A172 (cell line): ENCODE results near the gene PHRF1. TPM values are rescaled to one million over a fixed set of nuclear protein-coding genes. Genes with fewer than 3 reads are reported as not detected.
"Not testable (repeated sequence)": the region's sequence is repeated elsewhere in the genome, so short reads cannot be mapped to it uniquely, and the experiment has no call there.

Experiments used
- DNase-seq: peaks from one replicate; pipeline ENCODE4 v3.0.0-alpha.2; 2015; ENCODE audit warnings: low spot score
- total RNA-seq: library from RNA; depleted of rRNA; stranded (reverse); fragments of >200 nt; shearing (Covaris generic); gene quantifications from 2 replicates; pipeline ENCODE4 v1.2.3, GENCODE V29; 2014

PHRF1 gene
- total RNA-seq, 1 experiment from 2014 or later: 12.8 TPM

DNA sequence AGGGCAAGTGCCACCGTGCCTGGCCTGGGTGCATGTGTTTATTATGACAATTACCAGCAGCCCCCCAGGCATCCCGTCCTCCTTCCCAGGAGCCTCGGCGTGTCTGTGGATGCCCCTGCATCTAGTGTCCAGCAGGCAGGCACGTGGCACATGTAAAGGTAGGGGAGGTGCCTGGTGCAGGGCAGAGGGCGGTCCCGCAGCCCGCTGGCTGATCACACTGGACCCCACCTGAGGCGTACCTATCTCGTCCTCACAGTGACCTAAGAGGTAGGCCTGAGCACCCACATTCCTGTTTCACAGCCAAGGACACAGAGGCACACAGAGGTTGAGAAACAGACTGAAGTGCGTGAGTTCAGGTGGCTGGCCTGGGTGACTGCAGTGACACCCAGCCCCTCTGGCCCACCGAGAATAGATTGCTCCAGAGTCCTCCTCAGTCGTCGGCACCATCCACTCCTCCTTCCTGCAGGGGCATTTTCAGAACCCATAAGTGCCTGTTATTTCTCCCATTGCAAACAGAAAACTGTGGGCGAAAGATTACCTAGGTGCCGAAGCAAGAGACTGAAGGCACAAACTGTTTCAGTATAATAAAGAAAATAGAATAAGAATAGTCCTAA, 3.0 kb upstream of the PHRF1 start:
- DNase-seq: no peak

DNA sequence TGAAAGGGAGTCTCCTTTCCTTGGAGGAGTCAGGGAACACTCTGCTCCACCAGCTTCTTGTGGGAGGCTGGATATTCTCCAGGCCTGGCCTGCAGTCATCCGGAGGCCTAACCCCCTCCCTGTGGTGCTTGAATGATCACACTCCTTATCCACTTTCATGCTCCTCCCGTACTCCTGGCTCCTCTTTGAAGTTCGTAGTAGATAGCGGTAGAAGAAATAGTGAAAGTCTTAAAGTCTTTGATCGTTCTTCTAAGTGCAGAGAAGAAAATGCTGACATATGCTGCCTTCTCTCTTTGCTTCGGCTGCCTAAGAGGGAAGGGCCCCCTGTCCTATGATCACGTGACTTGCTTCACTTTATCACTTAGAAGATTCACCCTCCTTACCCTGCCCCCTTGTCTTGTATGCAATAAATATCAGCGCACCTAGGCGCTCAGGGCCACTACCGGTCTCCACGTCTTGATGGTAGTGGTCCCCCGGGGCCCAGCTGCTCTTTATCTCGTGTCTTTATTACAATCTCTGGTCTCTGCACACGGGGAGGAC, 2.2 kb upstream of the PHRF1 start:
- DNase-seq: not testable (repeated sequence)

DNA sequence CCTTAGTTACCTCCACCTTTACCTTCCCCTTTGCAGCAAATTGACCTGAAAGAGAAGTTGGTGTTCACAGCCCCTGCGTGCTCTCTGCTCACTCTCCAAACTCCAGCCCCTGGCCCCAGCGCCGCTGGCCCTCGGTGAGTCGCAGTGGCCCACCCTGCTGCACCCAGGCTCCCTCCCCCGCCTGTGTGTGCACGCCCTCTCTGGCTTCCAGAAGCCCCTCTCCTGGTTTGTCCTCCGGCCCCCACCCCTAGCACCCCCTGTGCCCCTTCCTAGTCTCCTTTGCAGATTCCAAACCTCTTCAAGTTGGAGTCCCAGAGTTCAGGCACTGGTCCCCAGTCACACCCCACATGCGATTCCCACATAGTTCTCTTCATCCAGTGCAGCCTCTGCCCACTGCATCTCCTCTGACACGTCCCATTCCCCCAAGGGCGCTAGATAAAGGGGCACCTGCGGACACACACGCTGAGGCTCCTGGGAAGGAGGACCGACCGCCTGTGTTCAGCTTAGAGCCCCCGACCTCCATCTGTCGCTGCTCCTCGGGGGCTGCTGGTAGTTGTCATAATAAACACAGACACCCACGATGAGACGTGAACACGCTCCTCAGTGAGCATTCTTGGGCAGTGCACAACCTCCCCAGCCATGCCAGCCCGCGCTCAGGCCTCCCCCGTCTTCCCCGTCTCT, 1.5 kb upstream of the PHRF1 start:
- DNase-seq: no peak

DNA sequence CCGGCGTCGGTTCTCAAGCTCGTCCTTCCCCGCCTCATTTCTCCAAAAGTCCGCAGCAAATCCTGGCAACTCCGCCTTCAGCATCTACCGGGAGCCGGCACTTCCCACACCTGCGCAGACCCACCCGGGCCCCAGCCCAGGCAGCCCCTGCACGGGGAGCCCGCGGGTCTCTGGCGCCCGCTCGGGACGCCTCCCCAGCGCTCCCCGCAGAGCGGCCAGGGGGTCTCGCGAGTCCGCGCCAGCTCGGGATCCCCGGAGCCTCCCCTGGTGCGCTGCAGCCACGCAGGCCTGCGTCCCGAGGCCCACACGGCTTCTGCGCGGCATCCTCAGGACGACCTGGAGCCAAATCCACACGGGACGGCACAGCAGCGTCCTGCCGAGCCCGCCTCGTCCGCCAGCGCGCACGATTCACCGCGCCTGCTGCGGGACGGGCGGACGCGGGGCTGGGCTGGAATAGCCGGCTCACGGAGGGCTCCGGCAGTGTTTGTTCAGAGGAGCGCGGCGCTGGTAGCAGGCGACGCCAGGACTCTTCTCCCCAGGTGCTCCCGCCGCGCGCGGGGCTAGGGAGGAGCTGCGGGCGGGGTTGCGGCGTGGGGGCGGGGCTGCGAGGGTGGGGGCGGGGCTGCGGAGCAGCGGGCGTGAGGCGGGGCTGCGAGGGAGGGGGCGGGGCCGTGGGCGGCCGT, 816 bp upstream of the PHRF1 start:
- no peak for DNase-seq

DNA sequence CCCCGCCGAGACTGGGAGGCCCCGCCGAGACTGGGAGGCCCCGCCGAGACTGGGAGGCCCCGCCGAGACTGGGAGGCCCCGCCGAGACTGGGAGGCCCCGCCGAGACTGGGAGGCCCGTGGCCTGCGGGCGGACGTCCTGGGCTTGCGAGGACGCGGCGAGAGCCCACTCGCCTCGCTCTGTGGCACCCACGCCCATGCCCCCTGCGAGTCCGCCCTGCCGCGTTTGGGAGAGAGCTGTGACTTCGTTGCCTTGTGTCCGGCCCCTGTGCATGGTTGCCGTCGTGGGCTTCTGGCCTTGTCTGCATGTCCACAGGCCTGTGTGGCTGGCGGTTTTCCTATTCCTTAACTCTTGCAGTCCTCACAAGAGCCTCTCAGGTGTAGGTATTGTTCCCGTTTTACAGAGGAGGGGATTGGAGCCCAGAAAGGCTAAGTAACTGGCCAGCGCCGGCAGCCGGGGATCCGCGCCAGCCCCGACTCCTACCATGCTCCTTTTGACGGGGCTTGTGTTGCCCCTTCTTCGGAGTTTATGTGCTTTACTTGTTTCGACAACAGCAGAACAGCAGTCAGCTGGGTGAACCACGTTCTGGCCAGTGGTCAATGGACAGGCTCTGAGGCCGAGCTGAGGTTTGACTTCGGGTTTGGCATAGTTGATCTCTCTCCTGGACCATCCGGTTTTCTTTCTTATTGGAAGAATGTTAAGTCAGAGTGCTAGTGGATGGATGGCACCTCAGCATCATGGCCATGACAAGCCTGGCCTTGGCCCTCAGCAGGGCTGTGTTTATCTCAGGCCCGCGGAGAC, 741 bp downstream of the PHRF1 start:
- no peak for DNase-seq

DNA sequence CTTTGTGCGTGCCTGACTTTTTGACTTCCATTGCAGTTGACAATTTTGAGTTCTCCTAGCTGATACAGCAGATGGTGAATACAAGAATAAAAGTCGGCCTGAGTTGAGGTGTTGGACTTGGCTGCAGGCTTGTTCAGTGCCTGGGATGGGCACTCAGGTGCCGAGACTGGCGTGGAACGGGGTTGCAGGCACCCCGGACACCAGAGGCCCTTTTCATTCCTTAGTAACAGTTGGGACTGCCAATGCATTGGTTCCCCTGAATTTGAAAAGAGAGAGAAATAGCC, 1.3 kb downstream of the PHRF1 start:
- no peak for DNase-seq

DNA sequence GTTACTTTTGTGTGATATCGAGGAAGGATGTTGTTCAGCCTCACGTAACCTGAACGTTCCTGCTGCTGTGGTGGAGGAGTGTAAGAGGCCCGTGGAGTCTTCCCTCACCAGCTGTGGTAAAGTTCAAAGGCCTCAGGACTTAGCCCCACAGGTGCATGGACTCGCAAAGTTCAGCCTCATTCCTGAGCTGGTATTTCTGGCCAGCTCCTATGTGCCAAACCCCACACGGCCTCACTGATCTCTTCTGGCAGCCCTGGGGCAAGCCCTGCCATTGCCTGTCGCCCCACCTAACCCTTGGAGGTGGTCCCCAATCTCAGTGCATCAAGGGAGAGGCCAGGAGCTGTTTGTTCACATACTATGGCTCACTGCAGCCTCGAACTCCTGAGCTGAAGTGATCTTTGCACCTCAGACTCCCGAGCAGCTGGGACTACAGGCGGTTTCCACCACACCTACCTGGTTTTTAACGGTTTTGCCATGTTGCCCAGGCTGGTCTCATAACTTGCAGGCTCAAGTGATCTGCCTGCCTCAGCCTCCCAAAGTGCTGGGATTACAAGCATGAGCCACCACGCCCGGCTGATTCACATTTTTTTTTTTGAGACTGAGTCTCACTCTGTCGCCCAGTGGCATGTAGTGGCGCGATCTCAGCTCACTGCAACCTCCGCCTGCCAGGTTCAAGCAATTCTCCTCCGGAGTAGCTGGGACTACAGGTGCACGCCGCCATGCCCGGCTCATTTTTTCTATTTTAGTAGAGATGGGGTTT, 2.2 kb downstream of the PHRF1 start:
- no peak for DNase-seq

DNA sequence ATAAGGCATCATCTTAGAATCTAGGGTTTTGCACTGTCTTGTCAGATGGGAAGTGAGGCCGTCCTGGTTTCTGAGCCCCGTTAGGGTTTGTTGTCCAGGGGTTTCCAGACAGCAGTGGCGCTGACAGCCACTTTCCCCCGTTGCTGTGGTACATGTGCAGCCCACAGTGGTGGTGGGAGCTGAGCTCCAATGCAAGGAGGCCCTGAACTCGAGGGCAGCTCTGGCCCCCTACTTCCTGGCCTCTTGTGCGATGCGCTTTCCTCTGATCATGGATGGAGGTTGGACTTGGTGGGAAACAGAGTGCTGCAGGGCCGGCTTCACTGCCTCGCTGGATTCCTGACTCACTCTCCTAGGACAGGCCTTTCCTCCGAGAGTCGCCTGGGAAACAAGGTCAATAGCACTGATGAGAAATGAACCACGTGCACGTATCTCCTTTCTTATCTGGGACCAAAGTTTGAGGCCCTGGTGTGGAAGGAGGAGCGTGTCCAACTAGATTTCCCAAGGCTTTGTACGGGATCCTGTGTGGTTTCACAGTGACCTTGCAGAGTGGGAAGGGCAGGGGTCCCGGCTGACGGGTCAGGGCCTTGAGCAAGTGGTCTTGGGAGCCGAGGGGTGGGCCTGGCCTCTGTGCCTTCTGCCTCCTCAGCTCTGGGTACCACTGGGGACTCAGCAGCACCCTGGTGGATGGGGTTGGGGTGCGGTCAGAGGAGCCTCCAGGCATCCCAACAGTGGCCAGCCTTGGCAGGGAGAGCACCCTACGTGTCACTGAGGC, 3.7 kb downstream of the PHRF1 start:
- DNase-seq: no peak

DNA sequence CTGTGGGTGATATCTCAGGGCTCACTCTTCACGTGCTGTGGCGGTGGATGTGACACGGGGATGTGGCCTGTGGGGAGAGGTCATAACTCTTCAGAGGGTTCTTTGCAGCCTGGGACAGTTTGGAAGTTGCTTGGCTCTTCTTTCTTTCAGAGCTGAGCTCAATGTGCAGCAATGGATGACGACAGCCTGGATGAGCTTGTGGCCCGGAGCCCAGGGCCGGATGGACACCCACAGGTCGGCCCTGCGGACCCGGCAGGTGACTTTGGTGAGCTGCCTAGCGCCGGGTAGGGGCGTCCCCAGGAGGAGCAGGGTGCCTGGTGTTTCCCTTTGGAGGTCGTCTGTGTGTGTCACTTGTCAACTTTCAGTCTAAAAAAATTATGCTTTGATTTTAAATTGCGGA, 5.1 kb downstream of the PHRF1 start:
- DNase-seq: no peak

DNA sequence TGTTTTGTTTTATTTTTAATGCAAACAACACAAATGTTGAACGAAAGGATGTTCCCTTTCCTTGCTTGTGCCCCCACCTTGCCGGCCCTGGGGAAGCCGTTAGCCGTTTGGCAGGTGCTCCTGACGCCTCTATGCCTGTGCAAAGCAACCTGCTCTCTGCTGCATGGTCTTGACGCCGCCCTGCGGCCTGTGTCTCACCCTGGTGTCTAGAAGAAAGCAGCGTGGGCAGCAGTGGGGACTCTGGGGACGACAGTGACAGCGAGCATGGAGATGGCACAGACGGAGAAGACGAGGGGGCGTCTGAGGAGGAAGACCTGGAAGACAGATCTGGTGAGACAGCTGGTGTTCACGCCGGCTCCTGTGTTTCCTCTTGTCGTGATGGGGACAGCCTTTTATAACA, 5.5 kb downstream of the PHRF1 start:
- DNase-seq: no peak

DNA sequence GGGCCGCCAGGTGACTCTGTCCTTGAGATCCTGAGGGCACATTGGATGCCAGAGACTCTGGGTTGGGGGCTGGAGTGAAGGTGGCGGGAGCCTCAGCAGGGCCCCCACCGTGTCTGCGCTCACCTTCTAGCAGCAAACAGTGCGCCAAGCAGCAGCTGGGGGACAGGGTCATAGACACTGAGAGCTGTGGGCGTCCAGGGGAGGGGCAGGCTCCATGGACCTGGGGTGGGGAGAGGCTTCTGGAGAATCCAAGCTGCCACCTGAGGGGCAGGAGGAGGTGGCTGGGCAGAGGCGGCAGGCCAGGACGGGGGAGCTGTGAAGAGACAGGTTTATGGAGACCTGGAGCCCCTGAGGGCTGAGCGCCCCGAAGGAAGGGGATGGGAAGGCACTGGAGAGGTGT, 8.0 kb downstream of the PHRF1 start:
- DNase-seq: no peak

DNA sequence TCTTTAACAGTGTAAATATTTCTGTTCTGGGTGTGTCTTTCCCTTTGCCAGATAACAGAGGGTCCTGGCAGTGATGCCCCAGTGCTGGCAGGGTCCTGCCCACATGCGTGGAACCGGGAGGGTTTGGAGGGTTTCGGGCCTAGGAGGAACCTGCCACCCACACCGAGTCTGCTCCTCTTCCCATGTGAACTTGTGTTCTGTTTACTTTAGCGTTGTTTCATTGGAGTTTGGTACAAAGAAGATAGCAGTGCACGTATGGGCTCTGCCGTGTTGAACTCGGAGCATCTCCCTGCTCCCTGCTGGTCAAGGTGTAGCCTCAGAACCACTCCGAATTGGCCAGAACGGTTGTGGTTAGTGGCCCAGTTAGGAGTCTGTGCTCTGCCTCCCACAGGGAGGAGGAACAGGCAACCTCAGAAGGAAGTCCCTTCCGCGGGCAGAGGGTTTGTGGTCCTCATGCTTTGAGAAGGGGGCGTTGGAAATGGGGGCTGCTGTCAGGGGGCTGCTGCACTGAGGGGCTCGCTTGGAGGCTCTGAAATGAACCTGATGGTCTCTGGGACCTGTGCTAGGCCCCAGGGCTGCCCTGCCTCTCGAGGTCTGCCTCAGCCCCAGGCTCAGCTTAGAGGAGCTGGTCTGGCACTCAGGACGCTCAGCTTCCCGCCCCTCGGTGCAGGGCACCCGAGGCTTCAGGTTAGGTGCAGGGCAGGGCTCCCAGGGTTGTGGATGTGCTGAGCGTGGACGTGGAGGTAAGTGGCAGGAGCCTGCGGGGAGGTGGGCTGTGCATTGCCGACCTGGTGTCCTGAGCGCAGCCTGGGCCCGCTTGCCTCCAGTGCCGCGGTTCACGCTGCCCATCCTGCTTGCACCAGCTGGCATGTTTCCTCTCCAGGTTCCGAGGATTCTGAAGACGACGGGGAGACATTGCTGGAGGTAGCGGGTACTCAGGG, 10.4 kb downstream of the PHRF1 start:
- DNase-seq: no peak

DNA sequence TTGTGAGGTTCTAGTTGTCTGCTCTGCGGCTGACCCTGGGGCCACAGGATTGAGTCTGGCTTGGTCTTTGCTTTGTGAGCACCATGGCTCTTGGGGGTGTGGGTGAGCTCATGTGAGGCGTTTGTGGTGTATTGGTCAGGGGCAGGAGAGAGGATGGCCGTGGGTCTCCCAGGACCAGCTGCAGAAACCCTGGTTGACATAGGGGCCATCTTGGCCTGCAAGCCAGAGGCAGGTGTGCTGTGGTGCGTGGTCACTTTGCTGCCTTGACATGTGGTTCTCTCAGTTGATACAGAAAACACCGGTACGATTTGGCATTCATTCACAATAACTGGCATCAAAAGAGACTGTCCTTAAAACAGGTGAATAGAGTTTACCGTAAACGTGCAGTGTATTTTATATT, 11.3 kb downstream of the PHRF1 start:
- no peak for DNase-seq

DNA sequence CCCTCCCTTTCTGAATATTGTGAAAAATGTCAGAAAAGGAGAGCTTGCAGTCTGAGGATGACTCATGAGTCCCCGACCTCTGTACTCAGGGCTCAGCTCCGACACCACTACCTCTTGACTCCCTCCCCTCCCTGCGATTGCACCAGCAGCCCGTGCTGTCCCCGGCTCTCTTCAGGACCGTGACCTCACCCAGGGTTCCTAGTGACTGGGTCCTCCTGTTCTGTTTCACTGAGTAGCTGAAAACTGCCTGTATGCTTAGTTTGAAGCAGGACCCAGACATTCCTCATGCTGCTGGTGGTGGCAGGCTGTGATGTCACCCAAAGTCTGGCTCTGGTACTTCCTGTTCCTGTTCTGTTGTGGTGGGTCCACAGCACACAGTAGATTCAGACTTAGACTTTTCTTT, 11.7 kb downstream of the PHRF1 start:
- DNase-seq: peak; percentile 52

DNA sequence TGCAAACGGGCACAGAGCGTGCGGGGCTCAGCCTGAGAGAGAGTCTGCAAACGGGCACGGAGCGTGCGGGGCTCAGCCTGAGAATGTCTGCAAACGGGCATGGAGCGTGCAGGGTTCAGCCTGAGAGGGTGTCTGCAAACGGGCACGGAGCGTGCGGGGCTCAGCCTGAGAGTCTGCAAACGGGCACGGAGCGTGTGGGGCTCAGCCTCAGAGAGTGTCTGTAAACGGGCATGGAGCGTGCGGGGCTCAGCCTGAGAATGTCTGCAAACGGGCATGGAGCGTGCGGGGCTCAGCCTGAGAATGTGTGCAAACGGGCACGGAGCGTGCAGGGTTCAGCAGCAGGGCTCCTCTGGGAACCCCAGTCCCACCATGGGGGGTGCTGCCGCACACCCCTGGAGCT, 13.5 kb downstream of the PHRF1 start:
- DNase-seq: no peak

DNA sequence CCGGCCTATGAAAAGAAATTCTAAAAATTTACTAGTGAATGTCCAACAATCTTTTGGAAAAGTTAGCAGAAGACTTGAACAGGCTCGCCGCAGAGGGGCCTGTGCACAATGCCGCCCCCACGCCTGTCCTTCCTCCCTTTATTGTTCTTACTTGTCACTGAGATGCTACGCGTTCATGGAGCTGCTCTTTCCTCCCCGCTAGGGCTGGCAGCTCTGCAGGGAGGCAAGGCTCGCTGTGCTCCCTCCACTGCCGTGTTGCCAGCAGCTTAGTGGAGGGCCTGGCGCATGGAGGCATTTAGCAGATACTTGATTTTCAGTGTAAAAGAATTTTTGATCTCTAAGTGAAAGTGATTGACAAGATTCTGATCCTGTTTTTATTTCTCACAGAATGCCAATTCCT, 14.7 kb downstream of the PHRF1 start:
- no peak for DNase-seq

DNA sequence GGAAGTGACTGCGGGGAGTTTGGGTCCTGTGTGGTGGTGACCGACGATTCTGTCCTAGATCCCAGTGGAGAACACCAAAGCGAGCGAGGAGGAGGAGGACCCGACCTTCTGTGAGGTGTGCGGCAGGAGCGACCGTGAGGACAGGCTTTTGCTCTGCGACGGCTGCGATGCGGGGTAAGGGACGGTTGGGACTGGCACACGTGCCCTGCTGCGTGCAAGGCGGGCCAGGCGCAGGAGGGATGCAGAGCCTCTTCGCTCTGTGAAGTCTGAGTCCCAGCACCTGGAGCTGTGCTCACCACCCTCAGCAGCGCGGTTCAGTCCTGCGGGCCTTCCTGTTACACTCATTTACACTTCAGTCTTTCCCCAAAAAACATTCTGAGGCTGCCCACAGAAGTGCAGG, 16.2 kb downstream of the PHRF1 start:
- DNase-seq: no peak

DNA sequence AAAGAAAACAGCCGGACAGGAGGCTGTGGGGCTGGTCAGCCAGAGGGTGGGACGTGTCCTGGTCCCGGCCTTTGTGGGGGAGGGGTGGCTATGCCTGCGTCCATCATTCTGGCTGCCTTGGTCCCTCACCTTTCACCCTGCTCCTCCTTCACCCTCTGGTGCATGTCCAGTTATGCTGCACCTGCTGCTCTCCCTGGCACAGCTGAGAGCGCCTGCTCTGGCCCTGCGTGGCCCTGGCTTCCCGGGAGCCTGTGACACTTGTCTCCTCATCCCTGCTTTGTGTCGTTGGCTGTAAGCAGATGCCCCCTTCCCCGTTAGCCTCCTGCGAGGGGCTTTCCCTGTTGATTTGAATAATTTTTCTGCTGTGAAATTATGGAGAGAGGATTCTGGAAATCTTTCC, 16.6 kb downstream of the PHRF1 start:
- no peak for DNase-seq

DNA sequence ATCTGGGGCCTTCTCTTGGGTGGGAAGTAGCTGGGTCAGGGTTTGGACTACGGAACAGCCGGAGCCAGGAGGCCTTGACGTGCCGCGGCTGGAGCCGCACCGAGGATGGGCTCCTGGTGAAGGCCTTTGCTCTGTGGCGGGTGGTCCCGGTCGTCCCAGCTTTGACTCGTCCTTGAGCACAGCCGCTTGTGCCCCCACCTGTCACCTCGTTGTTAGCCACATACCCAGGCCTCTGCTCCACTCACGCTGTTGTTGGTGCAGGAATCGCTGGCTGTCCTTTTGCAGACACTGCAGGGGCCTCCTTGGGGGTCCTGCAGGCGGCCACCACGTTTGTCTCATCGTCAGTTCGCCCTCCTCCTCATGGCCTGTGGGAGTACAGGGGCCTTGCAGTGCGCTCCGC, 17.1 kb downstream of the PHRF1 start:
- DNase-seq: no peak

DNA sequence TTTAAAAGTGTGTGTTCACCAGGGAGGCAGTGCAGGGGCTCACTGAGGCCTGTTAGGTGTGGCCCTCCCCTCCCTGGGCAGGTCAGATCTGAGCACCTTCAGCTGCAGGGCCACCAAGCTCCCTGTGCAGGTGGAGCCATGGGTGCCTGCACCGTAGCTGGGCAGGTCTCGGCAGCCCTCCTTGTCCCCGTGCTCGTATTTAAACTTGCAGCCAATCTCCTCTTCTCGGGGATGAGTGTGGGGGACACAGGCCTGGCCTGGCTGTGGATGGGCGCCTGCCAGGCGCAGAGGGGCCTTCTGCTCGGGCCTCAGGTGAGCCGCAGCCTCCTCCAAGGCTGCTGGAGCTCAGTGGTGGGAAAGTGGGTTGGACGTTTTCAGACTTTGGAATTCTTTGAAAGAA, 19.1 kb downstream of the PHRF1 start:
- DNase-seq: no peak
